Lung (tissue), 12 donors: ENCODE measurements around the gene NCAPH2. TPM values are rescaled to one million over a fixed set of nuclear protein-coding genes. Genes with fewer than 3 reads are reported as not detected.

Experiments
- ATAC-seq: fragments of 200-7000 bp; cut with Tn5 transposase; one replicate; pipeline ENCODE4 v1.9.1; 2020; ENCODE audit warnings: moderate number of reproducible peaks; ENCODE audit not compliant: insufficient read depth, low FRiP score
- DNase-seq, 3 donors: peaks; one replicate each; pipeline ENCODE4 v3.0.0-alpha.2; 2013 to 2017
- H3K27ac ChIP-seq, 2 donors: one replicate each; pipeline ENCODE4 v1.5.1; 2013; ENCODE audit warnings: mild to moderate bottlenecking in 2 of 2, moderate library complexity in 2 of 2, control low read depth in 1 of 2, inconsistent platforms in 1 of 2, low read depth in 1 of 2, low read length in 1 of 2
- H3K27me3 ChIP-seq, 3 donors: one replicate each; pipeline ENCODE4 v1.5.1; 2013; ENCODE audit warnings: low read length in 2 of 3; ENCODE audit not compliant: control insufficient read depth in 3 of 3, insufficient read depth in 3 of 3
- H3K36me3 ChIP-seq, 4 donors: one replicate each; pipeline ENCODE4 v1.5.1; 2013; ENCODE audit warnings: low read length in 4 of 4, mild to moderate bottlenecking in 1 of 4, moderate library complexity in 1 of 4; ENCODE audit not compliant: control insufficient read depth in 4 of 4, insufficient read depth in 4 of 4
- H3K4me1 ChIP-seq, 5 donors: one replicate each; pipeline ENCODE4 v1.5.1; 2013; ENCODE audit warnings: low read length in 5 of 5, mild to moderate bottlenecking in 2 of 5, moderate library complexity in 1 of 5; ENCODE audit not compliant: control insufficient read depth in 5 of 5, insufficient read depth in 5 of 5
- H3K4me3 ChIP-seq: one replicate; pipeline ENCODE4 v1.5.1; 2013; ENCODE audit warnings: mild to moderate bottlenecking, control low read depth, moderate library complexity
- H3K9ac ChIP-seq, 2 donors: one replicate each; pipeline ENCODE4 v1.5.1; 2013; ENCODE audit warnings: low read length in 2 of 2, control low read depth in 1 of 2; ENCODE audit not compliant: insufficient read depth in 1 of 2
- H3K9me3 ChIP-seq, 4 donors: one replicate each; pipeline ENCODE4 v1.5.1; 2013; ENCODE audit warnings: low read length in 3 of 4, mild to moderate bottlenecking in 1 of 4, moderate library complexity in 1 of 4; ENCODE audit not compliant: control insufficient read depth in 4 of 4, insufficient read depth in 3 of 4
- whole genome bisulfite sequencing, 2 donors: extraction: QIAGEN DNeasy Blood & Tissue Kit; methylation state at CpG; one replicate each; pipeline ENCODE4 v1.1.7; 2013; 5-methylcytosine and 5-hydroxymethylcytosine counted together
- polyA plus RNA-seq, 2 donors: library from polyadenylated mRNA; stranded (reverse); fragments of 200-250 nt; gene quantifications; one replicate each; pipeline ENCODE4 v1.2.1, GENCODE V29; 2013
- total RNA-seq, 2 donors: library from RNA; depleted of rRNA in 1 of 2; stranded (reverse); fragments of >200 nt in 1 of 2; gene quantifications; one replicate each; pipeline ENCODE4 v1.2.1, GENCODE V29; 2014 to 2021
- TF ChIP-seq, protein P1 (sequence below): IDR thresholded peaks from 2 replicates; pipeline ENCODE4 v1.5.1; 2012; ENCODE audit warnings: mild to moderate bottlenecking; ENCODE audit errors: control extremely low read depth, extremely low read depth
- donor health status: control.
- donor health status: control.
- donor health status: Bipolar disorder and iron deficiency.
- donor health status: healthy.
- donor health status: DM: yes; HTN: yes; CAD: no.

The NCAPH2 gene
- total and polyA plus RNA-seq, 4 donors, result 27.8 to 64.4 (median 43.2) TPM

DNA sequence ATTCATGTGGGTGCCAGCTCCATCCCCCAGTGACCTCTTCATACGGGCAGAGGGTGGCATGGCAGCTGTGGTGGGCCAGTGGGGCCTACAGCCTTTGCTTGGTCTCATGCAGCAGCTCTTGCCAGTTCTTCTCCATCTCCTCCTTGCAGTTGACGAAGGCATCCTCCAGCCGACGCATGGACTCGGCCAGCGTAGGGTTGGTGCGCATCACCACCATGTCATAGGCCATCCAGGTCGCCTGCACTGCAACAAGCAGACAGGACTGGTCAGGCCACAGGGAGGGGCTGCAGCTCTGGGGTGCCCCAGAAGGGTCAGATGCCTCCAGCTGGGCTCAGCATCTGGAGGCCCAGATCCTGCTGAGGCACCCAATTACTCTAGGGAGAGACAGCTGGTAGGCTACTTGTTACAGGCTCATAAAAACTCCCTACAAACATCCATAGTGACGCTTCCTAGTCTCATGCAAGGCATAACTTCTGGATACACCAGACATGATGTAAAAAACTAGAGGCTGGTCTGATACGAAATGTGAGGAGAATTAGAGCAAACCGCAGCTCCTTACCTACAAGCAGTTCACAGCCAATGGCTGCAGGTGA lies 43.2 kb downstream of the NCAPH2 start:
- H3K9me3 ChIP-seq, result no peaks in the 10 kb centered on the region
- DNase-seq, result no peak
- peaks cover 0 to 11% (median 0%) of the 10 kb centered on the region in 5 donors for H3K4me1 ChIP-seq
- no peak for ATAC-seq
- no peak overlapping the region for H3K9ac ChIP-seq
- no peak overlapping the region for H3K27ac ChIP-seq
- 96 to 97% methylated on average over 11 of the region's 11 CpGs for WGBS, 2 donors
- H3K4me3 ChIP-seq, result no peak overlapping the region
- H3K36me3 ChIP-seq, result no peaks in the 10 kb centered on the region
- TF ChIP-seq, protein P1, sequence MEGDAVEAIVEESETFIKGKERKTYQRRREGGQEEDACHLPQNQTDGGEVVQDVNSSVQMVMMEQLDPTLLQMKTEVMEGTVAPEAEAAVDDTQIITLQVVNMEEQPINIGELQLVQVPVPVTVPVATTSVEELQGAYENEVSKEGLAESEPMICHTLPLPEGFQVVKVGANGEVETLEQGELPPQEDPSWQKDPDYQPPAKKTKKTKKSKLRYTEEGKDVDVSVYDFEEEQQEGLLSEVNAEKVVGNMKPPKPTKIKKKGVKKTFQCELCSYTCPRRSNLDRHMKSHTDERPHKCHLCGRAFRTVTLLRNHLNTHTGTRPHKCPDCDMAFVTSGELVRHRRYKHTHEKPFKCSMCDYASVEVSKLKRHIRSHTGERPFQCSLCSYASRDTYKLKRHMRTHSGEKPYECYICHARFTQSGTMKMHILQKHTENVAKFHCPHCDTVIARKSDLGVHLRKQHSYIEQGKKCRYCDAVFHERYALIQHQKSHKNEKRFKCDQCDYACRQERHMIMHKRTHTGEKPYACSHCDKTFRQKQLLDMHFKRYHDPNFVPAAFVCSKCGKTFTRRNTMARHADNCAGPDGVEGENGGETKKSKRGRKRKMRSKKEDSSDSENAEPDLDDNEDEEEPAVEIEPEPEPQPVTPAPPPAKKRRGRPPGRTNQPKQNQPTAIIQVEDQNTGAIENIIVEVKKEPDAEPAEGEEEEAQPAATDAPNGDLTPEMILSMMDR, result no peak
- H3K27me3 ChIP-seq, result peaks cover 4 to 35% (median 19%) of the 10 kb centered on the region in 3 donors

DNA sequence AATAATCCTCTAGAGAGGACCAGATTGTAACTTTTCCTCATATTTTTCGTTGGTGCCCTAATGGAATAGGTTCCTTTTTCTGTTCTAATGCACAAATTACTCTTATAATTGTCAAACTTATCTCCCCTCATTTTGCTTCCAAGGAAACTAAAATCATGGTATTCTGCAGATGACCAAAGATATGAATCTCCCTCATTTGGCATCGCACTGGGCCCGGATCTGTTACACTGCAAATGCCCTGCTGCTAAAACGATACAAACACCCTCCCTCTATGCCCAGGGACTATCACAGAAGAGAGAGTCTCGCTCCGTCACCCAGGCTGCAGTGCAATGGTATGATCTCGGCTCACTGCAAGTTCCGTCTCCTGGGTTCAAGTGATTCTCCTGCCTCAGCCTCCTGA lies 45.3 kb downstream of the NCAPH2 start:
- Histone ChIP-seq H3K9ac (no peak overlapping the region), H3K4me1 (peaks cover 0 to 7% (median 0%) of the 10 kb centered on the region in 5 donors), H3K36me3 (no peaks in the 10 kb centered on the region), H3K4me3 (no peak overlapping the region), H3K9me3 (no peaks in the 10 kb centered on the region), H3K27me3 (peaks cover 1 to 31% (median 16%) of the 10 kb centered on the region in 3 donors), H3K27ac (no peak overlapping the region)
- WGBS, 2 donors, result 78 to 94% methylated on average over 8 of the region's 8 CpGs
- TF ChIP-seq, protein P1, result no peak
- DNase-seq, result no peak
- no peak for ATAC-seq

DNA sequence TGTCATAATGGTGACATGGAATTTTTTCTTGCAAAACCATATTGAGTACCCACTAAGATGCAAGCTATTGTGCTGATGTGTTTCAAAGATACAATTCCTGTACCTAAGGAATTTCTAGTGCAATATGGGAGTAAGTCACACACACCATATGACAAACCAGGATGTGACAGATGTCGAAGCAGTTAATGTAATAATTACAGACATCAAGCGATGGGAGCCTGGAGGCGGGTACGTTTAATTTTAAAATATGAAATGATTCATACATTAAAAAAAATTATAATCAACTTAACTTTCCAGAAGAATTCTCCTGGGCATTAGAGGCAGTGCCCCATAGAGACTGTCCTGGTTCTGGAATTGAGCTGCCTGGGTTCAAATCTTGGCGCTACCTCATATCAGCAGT lies 48.7 kb downstream of the NCAPH2 start:
- H3K9me3 ChIP-seq, result no peaks in the 10 kb centered on the region
- no peaks in the 10 kb centered on the region for H3K36me3 ChIP-seq
- H3K9ac ChIP-seq, result no peak overlapping the region
- 87 to 91% methylated on average over 5 of the region's 5 CpGs for WGBS, 2 donors
- DNase-seq (no peak), ATAC-seq (no peak)
- TF ChIP-seq, protein P1, result no peak
- no peaks in the 10 kb centered on the region for H3K4me1 ChIP-seq
- no peak overlapping the region for H3K27ac ChIP-seq
- peaks cover 0 to 16% (median 2%) of the 10 kb centered on the region in 3 donors for H3K27me3 ChIP-seq
- no peak overlapping the region for H3K4me3 ChIP-seq

DNA sequence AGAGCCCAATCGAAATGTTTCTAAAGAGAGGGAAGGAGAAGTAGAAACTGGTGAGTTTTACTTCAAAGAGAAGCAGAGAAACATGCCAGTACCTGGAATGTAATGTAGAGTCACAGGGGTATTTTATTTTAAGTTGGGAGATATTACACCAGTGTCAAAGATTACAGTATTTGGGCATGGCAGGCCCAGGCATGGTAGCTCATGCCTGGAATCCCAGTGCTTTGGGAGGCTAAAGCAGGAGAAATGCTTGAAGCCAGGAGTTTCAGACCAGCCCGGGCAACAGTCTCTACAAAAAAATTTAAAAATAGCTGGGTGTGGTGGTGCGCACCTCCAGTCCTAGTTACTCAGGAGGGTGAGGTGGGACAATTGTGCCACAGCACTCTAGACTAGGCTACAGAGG lies 52.0 kb downstream of the NCAPH2 start:
- peaks cover 0 to 13% (median 0%) of the 10 kb centered on the region in 3 donors for H3K27me3 ChIP-seq
- WGBS, 2 donors, result 85 to 92% methylated on average over 3 of the region's 3 CpGs
- TF ChIP-seq, protein P1, result no peak
- no peak for DNase-seq
- peaks cover 0 to 7% (median 0%) of the 10 kb centered on the region in 5 donors for H3K4me1 ChIP-seq
- H3K4me3 ChIP-seq, result no peak overlapping the region
- no peak overlapping the region for H3K27ac ChIP-seq
- H3K9me3 ChIP-seq, result no peaks in the 10 kb centered on the region
- ATAC-seq, result no peak
- no peaks in the 10 kb centered on the region for H3K36me3 ChIP-seq
- no peak overlapping the region for H3K9ac ChIP-seq
